ENCODE measurements around the gene ENTPD2. TPM values are rescaled to one million over a fixed set of nuclear protein-coding genes. Genes with fewer than 3 reads are reported as not detected.

ENTPD2 gene
- total RNA-seq, 1 experiment from 2014 or later = 4.0 TPM

GRCh38 chr9:137006116-137007003, 47.5 kb downstream of the ENTPD2 start:
- Histone ChIP-seq H3K27me3 (ENCODE audit: insufficient read depth, low read length) (no peaks in the 10 kb centered on the region), H3K23me2 (ENCODE audit: insufficient read length, low read depth, low read length, poor library complexity, severe bottlenecking) (no peaks in the 10 kb centered on the region)
- WGBS (ENCODE audit: extremely low coverage, insufficient read length, low lambda C conversion rate) = no CpG with 5 or more reads among the region's 24 CpGs

More at GRCh38 chr9:137006116-137007003, 47.5 kb downstream of the ENTPD2 start:
- no peak overlapping the region for H2BK20ac ChIP-seq (ENCODE audit: low read depth, low read length, poor library complexity, severe bottlenecking)
- Mint-ChIP-seq H3K9me3 (peaks cover 16 to 19% of the 10 kb centered on the region in 2 experiments), H3K36me3 (ENCODE audit: insufficient read depth in 1 of 3, low read depth in 3 of 3) (peaks cover 5 to 6% (median 5%) of the 10 kb centered on the region in 3 experiments; a peak in 5 of 7 replicates), H3K4me1 (no peaks in the 10 kb centered on the region), H3K4me3 (no peak overlapping the region), H3K27me3 (ENCODE audit: low read depth) (peaks cover 10% of the 10 kb centered on the region), H3K27ac (peak overlapping the region in 1 of 3 experiments; percentile 40; a peak in 1 of 7 replicates)
- no peak overlapping the region for H2AFZ ChIP-seq (ENCODE audit: low read length)
- no peak for TF ChIP-seq CTCF (conservative IDR thresholded peaks at IDR 0.05)
- no peak for DNase-seq
- H3K56ac ChIP-seq (ENCODE audit: insufficient read length, low read depth, low read length) = no peak overlapping the region
- H3K4me2 ChIP-seq (ENCODE audit: insufficient read depth, insufficient read length, low read length) = no peak overlapping the region
- H3K18ac ChIP-seq (ENCODE audit: insufficient read length, low read depth, low read length) = no peak overlapping the region
- no peak overlapping the region for H3K23ac ChIP-seq (ENCODE audit: insufficient read length, low read depth, low read length)
- H2BK15ac ChIP-seq (ENCODE audit: low read depth, low read length) = no peak overlapping the region
- H3K14ac ChIP-seq (ENCODE audit: insufficient read depth, low read length) = no peak overlapping the region; the same call in 1 of the 2 replicates
- H3T11ph ChIP-seq (ENCODE audit: low read length) = no peak overlapping the region
- no peak overlapping the region for H3K4ac ChIP-seq (ENCODE audit: low read depth, low read length)
- no peaks in the 10 kb centered on the region for H3K79me2 ChIP-seq (ENCODE audit: insufficient read depth, low read length)
- no peak overlapping the region for H2BK12ac ChIP-seq (ENCODE audit: insufficient read length, low read depth, low read length)
- H4K5ac ChIP-seq (ENCODE audit: insufficient read length, low read depth, low read length) = no peak overlapping the region
- H3K9ac ChIP-seq (ENCODE audit: extremely low read depth, insufficient read length, low read length) = no peak overlapping the region
- no peak overlapping the region for H2AK5ac ChIP-seq (ENCODE audit: insufficient read length, low read length)
- H3K9me3 ChIP-seq (ENCODE audit: control insufficient read depth, low read depth, low read length) = no peaks in the 10 kb centered on the region
- H3K4me1 ChIP-seq (ENCODE audit: insufficient read depth, low read length) = no peaks in the 10 kb centered on the region
- H3K27ac ChIP-seq (ENCODE audit: insufficient read length, low read depth, low read length) = no peak overlapping the region
- no peak overlapping the region for H4K91ac ChIP-seq (ENCODE audit: insufficient read length, low read depth, low read length)
- no peaks in the 10 kb centered on the region for H4K20me1 ChIP-seq (ENCODE audit: control insufficient read depth, insufficient read depth, insufficient read length)
- no peak overlapping the region for H2BK5ac ChIP-seq (ENCODE audit: insufficient read length, low read length)
- no peak overlapping the region for H2BK120ac ChIP-seq (ENCODE audit: low read depth, low read length, poor library complexity, severe bottlenecking)
- H4K8ac ChIP-seq (replicated peaks; ENCODE audit: insufficient read length, low read depth, low read length) = no peak overlapping the region
- no peaks in the 10 kb centered on the region for H3K79me1 ChIP-seq (ENCODE audit: insufficient read depth, low read depth, low read length, poor library complexity, severe bottlenecking)

Data from H9 (cell line).